ENCODE data around the gene GABRD. TPM values are rescaled to one million over a fixed set of nuclear protein-coding genes. Genes with fewer than 3 reads are reported as not detected.

GABRD gene
- total and polyA plus RNA-seq, 8 donors: 0.09 to 0.61 (median 0.15) TPM; not detected in 3

- no peak overlapping the region for H3K27ac ChIP-seq
- TF ChIP-seq CTCF (IDR thresholded peaks at IDR 0.05): no peak
Measured at GRCh38 chr1:1997576-1997975, 21.6 kb upstream of the GABRD start.

GRCh38 chr1:2000432-2000831 lies 18.7 kb upstream of the GABRD start:
- no peak for DNase-seq
- 68 to 80% methylated on average over 7 of the region's 7 CpGs for WGBS, 2 donors
- Histone ChIP-seq H3K27ac (no peak overlapping the region), H3K36me3 (no peaks in the 10 kb centered on the region), H3K4me1 (no peaks in the 10 kb centered on the region), H3K9me3 (no peaks in the 10 kb centered on the region), H3K27me3 (peaks cover 0 to 12% (median 3%) of the 10 kb centered on the region in 4 donors), H3K4me3 (no peak overlapping the region)
- no peak for TF ChIP-seq CTCF (IDR thresholded peaks at IDR 0.05)
- intact Hi-C loops (cut with DNase I): no loop called here
- no peak for FAIRE-seq
- ATAC-seq: no peak

More at GRCh38 chr1:1997576-1997975, 21.6 kb upstream of the GABRD start:
- Histone ChIP-seq H3K27me3 (no peaks in the 10 kb centered on the region), H3K36me3 (no peaks in the 10 kb centered on the region), H3K4me3 (no peak overlapping the region), H3K9me3 (no peaks in the 10 kb centered on the region), H3K4me1 (no peaks in the 10 kb centered on the region)
- DNase-seq (no peak), ATAC-seq (no peak), FAIRE-seq (no peak)
- intact Hi-C loops (cut with DNase I): no loop called here
- WGBS, 2 donors: 55 to 67% methylated on average over 6 of the region's 6 CpGs

- intact Hi-C loops (cut with DNase I): no loop called here
- H3K4me1 ChIP-seq: no peaks in the 10 kb centered on the region
- no peak for TF ChIP-seq CTCF (IDR thresholded peaks at IDR 0.05)
- no peak for ATAC-seq
- no peak for FAIRE-seq
- 78 to 83% methylated on average over 9 of the region's 9 CpGs for WGBS, 2 donors
- peaks cover 0 to 12% (median 3%) of the 10 kb centered on the region in 4 donors for H3K27me3 ChIP-seq
- H3K27ac ChIP-seq: no peak overlapping the region
- DNase-seq: no peak
- H3K36me3 ChIP-seq: no peaks in the 10 kb centered on the region
- H3K9me3 ChIP-seq: no peaks in the 10 kb centered on the region
- no peak overlapping the region for H3K4me3 ChIP-seq
Measured at GRCh38 chr1:2000850-2001249, 18.3 kb upstream of the GABRD start.

- DNase-seq (no peak), ATAC-seq (no peak), FAIRE-seq (no peak)
- H3K27ac ChIP-seq: no peak overlapping the region
- no peaks in the 10 kb centered on the region for H3K4me1 ChIP-seq
- no peak overlapping the region for H3K4me3 ChIP-seq
- no peaks in the 10 kb centered on the region for H3K9me3 ChIP-seq
- no peaks in the 10 kb centered on the region for H3K36me3 ChIP-seq
- WGBS, 2 donors: 65 to 69% methylated on average over 13 of the region's 13 CpGs
- intact Hi-C loops (cut with DNase I): no loop called here
- no peak for TF ChIP-seq CTCF (IDR thresholded peaks at IDR 0.05)
- H3K27me3 ChIP-seq: peaks cover 0 to 12% (median 3%) of the 10 kb centered on the region in 4 donors
Measured at GRCh38 chr1:2001773-2002411, 17.3 kb upstream of the GABRD start.

- H3K27ac ChIP-seq: no peak within 1 kb of the TSS
- intact Hi-C loops (cut with DNase I): no loop called here
- no peak for TF ChIP-seq CTCF (IDR thresholded peaks at IDR 0.05)
- H3K4me3 ChIP-seq: no peak within 1 kb of the TSS
- peaks cover 0 to 12% (median 3%) of the 10 kb centered on the region in 4 donors for H3K27me3 ChIP-seq
- ATAC-seq: peak in 2 of 4 donors; percentile 59 to 78
- no peaks in the 10 kb centered on the region for H3K36me3 ChIP-seq
- FAIRE-seq: no peak
- H3K9me3 ChIP-seq: no peaks in the 10 kb centered on the region
- 9 to 10% methylated on average over 42 to 49 of the region's 49 CpGs for WGBS, 2 donors
- DNase-seq: peak in 1 of 6 donors; percentile 26
- no peaks in the 10 kb centered on the region for H3K4me1 ChIP-seq
Measured at GRCh38 chr1:2003541-2004131, 15.5 kb upstream of the GABRD start, which contains the start of gene CFAP74. CFAP74 (minus strand) TSS chr1:2003786; CDS start chr1:1990956, 12,830 bp downstream.
